HG02884 (cell line): ENCODE data around the gene PAK6.

ENCODE experiments used
- ATAC-seq: cut with Tn5 transposase; IDR thresholded peaks from one replicate; pipeline ENCODE4 v1.9.1; 2021; ENCODE audit warnings: mild to moderate bottlenecking, moderate library complexity; ENCODE audit not compliant: unreplicated experiment

Gene PAK6

DNA sequence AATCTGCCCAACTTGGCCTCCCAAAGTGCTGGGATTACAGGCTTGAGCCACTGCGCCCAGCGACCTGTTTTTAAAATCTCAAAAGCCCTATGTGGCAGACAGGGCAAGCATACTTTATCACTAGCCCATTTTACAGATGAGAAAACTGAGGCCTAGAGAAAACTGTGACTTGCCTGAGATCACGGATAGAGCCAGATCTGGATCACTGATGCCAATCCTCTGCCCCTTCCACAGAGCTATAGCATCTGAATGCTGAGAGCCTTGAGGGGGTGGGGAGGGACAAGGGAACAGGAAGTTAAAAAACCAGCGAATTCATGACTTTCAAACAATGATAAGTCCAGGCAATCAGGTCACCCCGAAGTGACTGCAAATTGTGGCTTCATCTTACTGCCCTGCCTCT, 36.7 kb downstream of the PAK6 start:
- no peak for ATAC-seq

- ATAC-seq = no peak
These were observed 37.1 kb downstream of the PAK6 start for GRCh38 chr15:40275954-40276353.

GRCh38 chr15:40276927-40277326, 38.1 kb downstream of the PAK6 start:
- ATAC-seq = no peak

GRCh38 chr15:40277471-40277870, 38.6 kb downstream of the PAK6 start:
- ATAC-seq = no peak

DNA sequence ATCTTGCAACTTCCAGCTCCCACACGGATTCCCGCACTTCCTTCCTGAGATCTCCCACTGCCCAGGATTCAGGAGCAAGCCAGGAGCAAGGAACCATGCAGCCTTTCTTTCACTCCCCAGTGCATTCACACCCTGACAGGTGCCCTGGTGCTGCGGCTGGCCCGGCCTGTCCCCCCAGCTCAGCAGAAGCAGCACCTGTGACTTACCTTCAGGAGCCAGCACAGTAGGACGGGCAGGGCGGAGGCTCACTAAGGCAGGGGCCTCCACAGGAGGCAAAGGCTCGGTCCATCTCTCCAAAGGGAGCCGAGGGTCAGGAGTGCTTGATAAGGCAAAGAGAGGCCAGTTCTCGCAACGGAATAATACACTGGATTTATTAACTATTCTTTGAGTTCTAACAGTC, 39.2 kb downstream of the PAK6 start:
- ATAC-seq = no peak

GRCh38 chr15:40279437-40280141, 40.7 kb downstream of the PAK6 start:
- no peak for ATAC-seq

DNA sequence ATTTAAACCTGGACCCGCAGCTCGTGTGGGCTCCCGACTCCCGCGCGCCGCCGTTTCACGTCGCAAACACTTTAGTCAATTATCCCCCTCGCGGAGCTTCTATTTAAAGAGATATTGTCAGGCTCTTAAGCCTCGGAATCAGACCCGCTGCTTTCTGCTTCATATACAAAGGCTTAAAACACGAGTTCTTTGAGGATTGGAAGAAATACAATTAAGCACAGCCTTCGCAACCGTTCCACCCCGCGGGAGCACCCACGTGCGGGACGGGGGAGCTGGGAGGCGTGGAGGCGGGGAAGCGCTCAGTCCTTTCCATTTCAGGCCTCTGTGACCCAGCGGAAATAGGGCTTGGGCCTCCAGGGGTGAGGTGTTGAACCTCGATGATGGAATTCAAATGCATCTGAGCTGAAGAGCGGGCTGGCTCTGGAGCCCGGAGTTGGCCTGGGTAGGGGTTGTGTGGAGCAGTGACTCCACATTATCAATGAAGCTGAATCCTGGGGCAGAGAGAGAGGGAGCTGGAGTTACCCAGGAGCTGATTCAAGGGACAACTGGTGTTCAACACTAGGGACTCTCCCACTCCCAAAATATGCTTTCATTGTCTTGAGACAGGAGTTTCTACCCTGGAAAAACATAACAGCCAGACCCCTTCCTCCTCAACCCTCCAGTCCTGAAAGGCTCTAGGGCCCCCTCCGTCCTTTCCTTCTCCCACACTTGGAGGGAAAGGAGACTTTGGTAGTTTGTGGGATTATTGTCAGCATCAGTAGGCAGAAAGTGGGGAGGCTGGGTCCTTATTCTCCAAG, 41.6 kb downstream of the PAK6 start:
- ATAC-seq = no peak

GRCh38 chr15:40281057-40281800, 42.4 kb downstream of the PAK6 start:
- ATAC-seq = no peak

DNA sequence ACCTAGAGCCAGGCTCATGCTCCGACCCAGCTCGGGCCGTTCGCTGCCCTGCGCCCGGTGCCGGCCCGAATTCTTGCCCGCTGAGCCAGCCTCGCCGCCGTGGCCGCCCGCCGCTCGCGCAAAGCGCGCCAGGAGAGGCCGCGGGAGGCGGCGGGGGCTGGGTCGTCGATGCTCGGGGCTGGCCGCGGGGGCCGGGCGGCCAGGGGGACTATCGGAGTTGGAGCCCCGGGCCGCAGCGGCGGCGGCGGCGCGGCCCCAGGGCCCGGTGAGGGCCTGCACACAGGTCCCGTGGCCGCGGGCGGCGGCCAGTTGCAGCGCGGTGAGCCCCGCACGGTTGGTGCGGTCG, 42.9 kb downstream of the PAK6 start:
- ATAC-seq = no peak

- ATAC-seq = no peak
These were observed 43.4 kb downstream of the PAK6 start for GRCh38 chr15:40282147-40282868.

GRCh38 chr15:40282869-40283614, 44.2 kb downstream of the PAK6 start, which contains the start of gene ANKRD63:
Gene ANKRD63, minus strand, starts transcription at chr15:40283064. Its CDS starts 478 bp downstream, at chr15:40282586.
- no peak for ATAC-seq

DNA sequence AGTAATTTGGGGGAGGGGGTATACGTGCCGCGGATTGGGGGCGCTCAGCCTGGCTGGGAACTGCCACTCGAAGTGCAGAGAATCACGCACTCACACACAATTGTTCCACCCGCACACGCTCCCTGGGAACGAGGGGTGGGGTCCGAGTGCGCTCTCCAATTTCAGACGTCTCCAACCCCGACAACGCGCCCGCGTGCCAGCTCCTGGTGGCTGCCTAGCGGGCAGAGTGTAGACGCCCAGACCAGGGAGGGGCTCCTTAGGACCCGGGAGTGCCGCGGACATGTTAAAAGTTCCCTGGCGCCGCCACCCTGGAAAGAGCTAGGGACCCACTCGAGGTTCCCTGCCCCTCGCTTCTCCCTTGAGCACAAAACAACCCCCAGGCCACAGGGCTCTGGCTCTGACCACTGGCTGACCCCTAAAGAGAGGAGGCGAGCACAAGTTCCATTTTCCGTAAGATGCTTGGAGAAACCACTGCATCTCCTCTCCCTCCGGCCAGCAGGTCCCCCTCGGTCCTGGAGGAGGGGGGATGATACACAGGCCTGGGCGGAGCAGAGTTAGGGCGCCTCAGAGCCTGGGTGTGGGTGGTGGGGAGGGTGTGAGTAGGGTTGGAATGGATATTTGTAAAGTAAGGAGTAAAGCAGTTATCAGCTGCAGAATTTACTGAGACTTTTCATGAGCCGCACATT, 44.9 kb downstream of the PAK6 start:
- no peak for ATAC-seq

- no peak for ATAC-seq
These were observed 46.3 kb downstream of the PAK6 start for GRCh38 chr15:40285151-40285550.

DNA sequence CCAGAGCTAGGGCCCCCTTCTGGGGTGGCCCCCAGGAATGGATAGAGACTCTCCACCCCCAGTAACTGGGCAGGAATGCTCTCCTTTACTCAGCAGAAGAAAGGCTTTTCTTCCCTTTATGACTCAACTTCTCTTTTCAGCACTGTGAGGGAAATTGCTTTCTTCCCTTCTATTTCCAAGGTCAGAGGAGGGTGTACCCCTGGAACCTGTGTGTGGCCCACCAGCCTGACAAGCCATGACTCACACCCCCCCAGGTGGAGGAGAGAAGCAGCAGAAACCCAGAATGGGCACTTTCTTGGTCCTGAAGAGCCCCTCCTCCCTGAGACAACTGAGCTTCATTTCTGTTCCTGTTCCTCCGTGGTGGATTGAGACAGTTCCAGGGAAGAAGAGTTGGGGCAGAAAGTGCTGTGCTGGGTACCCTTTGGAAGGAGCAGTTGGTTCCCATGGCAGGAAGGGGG, 46.7 kb downstream of the PAK6 start:
- ATAC-seq = no peak

- no peak for ATAC-seq
These were observed 47.2 kb downstream of the PAK6 start for GRCh38 chr15:40286061-40286532.

DNA sequence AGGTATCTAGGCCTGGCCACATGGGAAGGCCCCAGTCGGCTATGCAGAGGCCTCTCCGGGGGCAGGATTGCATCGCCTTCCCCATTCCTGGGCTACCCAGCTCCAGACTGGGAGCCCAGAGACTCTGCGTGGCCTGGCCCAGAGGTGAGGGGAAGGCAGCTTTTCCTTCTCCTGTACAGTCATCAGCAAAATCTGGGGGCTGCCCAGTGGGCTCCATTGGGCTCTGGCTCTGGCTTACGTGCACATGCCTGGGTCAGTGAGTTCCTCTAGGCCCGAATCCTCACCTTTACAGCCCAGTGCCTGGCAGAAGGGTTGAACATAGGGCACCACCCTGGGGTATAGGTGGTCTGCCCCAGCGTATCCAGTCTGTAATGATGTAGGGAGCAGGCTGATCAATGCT, 47.9 kb downstream of the PAK6 start:
- no peak for ATAC-seq

DNA sequence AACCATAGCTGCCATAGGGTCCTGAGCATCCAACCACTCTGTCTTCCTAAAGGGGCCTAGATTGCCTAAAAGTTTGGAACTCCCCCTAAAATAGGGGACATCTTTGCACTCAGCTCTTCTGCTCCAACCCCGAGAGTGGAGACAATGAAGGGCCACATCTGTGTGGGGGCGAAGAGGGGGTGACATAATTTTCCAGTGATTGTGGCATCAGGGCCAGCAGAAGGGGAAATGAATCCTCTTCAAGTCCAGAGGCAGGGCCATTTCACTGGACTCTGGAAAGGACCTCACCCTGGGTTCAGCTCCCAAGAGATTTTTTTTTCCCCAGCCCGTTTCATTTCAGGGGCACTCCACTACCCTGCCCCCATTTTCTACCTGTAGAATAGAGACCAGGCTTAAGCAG, 48.6 kb downstream of the PAK6 start:
- no peak for ATAC-seq

DNA sequence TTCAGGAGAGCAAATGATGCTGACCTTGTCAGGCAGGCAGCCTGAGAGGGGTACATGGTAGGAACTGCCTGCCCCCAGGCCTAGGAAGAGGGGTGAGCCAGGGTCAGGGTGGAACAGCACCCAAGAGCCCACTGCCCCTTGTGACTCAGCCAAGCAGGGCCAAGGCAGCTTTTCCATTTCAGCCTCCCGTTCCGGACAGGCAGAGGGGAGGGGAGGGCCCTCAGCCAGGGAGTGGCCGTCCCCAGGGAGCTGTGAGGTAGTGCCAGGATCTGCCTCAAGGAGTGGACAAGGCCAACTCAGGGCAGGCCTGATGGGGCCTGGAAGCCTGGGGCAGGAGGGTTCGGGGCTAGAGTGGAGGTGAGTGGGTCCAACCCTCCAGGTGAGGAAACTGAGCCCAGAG, 49.1 kb downstream of the PAK6 start:
- ATAC-seq = no peak

- ATAC-seq = no peak
These were observed 50.4 kb downstream of the PAK6 start for GRCh38 chr15:40289140-40289775.
